Smooth muscle cell of the brain vasculature (primary cell): ENCODE data around the gene NECTIN4.

Experiments
- DNase-seq: peaks from one replicate; pipeline ENCODE4 v3.0.0-alpha.2; 2012; ENCODE audit warnings: low read depth, low spot score

Gene NECTIN4

DNA sequence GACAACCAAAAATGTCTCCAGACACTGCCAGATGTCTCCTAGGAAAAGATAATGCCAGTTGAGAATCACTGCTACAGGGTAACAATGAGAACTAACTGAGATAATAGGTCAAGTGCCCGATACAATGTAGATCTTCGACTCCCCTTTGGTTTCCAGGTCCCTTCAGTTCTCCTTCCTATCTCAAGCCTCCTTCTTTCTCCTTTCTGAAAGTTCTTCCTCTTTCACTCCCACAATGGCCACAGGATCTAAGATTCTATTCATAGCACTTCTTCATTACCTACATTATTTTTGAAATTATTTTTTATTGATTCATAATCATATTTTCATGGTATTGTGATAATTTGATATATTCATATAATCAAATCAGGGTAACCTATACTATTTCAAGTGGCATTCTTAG is 22.2 kb upstream of the NECTIN4 start:
- DNase-seq, result no peak

DNA sequence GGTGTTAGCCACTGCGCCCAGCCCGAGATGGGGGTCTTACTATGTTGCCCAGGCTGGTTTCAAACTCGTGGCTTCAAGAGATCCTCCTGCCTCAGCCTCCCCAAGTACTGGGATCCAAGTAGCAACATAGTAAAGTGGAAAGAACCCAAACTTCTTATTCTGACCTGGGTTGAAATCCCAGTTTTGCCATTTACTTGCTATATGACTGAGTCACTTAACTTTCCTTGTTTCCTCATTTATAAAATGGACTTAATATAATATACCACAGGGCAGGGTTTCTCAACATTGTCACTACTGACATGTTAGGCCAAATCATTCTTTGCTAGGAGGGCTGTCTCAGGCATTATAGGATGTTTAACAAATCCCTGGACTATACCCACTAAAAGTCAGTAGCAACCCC is 21.8 kb upstream of the NECTIN4 start:
- DNase-seq, result no peak

DNA sequence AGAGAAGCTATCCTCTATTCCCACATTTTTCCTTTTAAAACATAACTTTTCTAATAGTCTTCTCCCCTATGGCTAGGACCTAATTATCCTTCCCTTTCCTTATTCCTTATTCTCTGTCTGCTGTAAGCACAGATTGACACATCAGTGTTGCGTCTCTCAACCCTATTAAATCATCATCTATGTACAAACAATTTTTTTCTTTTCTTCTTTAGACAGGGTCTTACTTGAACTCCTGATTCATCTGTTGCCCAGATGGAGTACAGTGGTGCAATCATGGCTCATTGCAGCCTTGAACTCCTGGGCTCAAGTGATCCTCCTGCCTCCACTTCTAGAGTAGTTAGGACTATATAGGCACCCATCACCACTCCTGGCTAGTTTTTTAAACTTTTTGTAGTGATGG is 17.1 kb upstream of the NECTIN4 start:
- no peak for DNase-seq

- DNase-seq, result no peak
Measured at GRCh38 chr1:161100556-161100955, 11.2 kb upstream of the NECTIN4 start.

DNA sequence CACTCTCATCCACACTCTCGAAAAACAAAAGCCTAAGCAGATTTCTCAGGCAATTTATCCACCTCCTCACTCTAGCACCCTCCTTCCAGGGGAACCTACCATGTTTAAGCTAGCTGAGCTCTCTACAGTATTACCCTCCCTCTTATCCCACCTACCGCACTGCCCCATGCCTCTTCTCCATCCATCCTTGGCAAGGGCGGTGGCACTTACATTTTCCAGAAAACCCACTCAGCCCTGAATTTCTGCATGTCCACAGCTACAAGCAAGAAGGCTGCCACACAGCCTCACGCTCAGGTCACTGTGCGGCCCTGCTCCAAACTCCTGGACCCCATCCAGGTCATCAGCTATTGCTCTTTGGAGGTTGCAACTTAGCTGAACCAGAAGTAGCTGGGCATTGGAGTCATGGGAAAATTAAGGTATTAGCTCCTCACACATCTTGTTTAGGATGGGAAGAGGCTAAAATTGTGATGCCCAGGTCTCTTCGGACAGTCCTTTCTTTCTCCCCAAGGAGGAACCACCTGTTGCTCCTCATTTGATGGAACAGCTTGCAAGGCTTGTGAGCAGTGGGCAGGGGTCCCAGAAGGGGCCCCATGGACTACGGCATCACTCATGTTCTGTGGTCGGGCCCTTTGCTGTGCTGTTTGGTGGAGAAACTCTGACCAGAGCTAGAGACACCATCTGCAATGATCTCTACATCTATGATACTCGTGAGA is 9.9 kb upstream of the NECTIN4 start:
- no peak for DNase-seq

DNA sequence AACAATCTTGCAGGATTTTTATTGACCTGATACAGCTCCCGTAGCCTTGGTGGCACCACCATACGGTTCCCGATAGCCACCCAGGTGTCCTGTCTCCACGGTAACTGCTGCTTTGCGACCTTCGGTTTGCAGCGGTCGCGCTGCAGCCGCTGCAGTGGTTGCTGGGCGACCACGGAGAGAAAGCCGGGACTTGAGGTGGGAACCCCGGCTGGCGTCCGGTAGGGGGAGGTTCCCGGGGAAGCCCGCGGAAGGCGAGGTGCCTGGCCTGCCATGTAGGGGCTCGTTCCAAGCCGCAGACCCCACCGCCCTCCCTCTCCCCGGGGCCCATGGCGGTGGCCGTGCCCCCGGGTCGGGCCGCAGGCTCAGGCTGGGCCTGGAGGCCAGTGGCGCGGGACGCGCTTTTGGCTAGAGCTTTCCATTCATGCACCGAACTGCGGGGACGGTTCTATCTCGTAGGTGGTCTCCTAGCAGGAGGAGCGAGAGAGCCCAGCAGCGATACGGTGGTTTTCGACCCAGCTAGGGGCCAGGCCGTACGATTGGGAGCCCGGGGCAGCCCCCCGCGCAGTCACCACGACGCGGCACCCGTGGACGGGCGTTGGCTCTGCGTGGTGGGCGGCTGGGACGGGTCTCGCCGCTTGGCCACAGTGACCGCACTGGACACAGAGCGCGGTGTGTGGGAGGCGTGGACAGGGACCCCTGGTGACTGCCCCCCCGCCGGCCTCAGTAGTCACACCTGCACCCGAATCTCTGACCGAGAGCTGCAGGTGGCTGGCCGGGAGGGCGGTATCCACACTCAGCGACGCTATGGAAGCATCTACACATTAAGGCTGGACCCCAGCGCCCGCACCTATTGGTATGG is 9.1 kb upstream of the NECTIN4 start, which contains the start of gene KLHDC9:
Gene KLHDC9 (plus strand): TSS at position 152 of the 859 bp plus-strand sequence. CDS start 175 bp downstream, at position 327.
- no peak for DNase-seq

DNA sequence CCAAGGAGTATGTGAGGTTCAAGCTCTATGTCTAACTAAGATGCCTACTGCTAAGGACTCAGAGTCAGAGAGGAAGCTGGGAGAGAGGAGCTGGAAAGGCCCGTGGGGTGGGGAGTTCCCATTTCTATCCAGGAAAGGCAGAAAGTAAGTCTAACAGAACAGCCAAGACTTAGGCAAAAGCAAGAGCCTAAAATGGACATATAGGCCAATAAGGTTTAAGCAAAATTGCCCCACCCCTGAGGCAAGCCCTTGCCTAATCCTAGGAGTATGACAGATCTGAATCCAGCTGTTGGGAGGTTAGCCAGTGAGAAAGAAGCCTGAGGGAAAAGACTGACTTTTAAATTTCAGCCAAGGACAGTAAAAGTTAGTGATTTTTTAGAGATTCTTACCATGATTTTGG is 7.2 kb upstream of the NECTIN4 start:
- DNase-seq, result no peak

DNA sequence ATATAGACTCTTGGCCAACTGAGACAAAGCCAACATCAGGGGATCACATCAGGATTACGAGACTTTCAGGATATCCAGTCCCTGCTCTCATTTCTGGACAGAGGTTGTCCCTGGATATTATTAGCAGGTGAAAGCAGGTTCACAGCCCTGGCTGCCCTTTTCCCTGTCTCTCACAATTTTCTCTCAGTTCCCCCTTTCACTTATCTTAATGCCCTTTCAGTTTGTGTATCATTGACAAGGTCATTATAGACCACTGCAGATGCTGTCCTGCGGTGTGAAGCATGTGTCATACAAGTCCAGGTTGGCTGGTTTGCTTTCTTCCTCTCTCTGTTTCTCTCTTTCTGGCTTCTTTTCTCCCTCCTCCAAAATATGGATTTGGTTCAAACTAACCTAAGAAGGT is 6.7 kb upstream of the NECTIN4 start:
- DNase-seq, result no peak

DNA sequence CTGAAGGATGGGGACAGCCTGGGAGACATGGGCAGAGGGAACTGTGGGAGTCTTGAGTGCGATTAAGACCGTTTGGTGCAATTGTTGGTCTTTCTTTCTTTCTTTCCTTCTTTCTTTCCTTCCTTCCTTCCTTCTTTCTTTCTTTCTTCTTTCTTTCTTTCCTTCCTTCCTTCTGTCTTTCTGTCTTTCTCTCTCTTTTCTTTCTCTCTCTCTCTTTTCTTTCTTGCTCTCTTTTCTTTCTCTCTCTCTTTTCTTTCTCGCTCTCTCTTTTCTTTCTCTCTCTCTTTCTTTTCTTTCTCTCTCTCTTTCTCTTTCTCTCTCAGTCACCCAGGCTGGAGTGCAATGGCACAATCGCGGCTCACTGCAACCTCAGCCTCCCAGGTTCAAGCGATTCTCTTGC is 5.9 kb upstream of the NECTIN4 start:
- no peak for DNase-seq

DNA sequence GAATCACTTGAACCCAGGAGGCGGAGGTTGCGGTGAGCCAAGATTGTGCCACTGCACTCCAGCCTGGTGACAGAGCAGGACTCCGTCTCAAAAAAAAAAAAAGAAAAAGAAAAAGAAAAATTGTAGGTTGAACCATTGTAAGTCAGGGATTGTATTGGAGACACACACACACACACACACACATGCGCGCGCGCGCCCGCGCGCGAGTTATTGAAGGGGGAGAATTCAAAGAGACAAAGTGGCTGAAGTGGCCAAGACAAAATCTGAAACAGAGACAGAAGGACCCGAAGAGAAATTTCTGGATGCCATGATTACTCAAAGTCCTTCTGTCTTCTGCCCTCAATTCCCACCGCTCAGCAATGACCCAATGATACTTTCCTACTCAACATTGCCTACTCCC is 5.1 kb upstream of the NECTIN4 start:
- no peak for DNase-seq

- DNase-seq, result no peak
Measured at GRCh38 chr1:161092621-161093028, 3.3 kb upstream of the NECTIN4 start.

DNA sequence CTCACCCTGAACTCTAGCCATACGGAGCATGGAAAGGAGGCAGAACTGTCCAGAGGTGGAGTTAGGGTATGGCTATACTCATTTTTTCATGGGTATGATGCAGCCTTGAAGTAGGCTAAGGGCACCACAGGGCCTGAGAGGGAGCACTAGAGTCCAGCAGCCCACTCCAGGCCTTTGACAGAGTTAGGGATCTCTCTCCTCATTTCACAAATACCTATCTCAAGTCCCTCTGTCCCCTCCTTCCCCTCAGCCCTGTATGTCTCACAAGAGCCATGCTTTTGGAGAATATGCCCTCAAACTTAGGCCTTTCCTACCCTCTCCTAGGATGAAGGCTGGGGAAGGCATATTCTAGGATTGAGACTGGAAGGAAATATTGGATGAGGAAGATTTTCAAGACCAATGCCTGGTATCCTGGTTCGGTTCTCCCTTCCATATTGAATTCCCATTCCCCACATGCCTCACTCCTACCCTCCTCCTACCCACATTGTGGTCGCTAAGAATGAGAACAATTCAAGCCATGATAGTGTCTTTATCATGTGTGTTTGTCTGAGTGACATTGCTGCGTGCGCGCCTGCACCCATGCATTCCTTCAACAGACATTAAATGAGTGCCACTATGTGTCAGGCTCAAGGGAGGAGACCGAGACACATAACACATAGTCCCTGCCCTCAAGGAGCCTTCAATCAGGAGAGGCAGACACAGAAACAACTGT is 2.6 kb upstream of the NECTIN4 start:
- DNase-seq, result no peak

GRCh38 chr1:161091093-161091492 is 1.7 kb upstream of the NECTIN4 start:
- no peak for DNase-seq

DNA sequence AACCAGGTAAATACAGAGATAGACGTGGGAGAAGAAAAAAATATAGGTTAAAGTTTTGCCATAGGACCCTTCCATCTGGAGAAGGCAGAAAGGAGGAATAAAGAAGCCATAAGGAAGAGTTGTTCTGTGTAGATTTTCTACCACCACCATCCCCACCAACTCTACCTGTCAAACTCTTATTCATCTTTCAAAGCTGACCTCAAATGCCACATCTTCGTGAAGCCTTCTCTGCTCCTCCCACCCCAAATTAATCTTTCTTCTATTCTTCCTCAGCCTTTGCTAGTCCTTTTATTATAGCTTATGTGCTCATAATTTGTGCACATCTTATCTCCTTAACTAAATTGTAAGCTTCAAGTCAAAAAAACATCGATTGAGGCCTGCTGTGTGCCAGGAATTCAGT is 1.3 kb upstream of the NECTIN4 start:
- no peak for DNase-seq

GRCh38 chr1:161089938-161090337 is 580 bp upstream of the NECTIN4 start:
- no peak for DNase-seq

DNA sequence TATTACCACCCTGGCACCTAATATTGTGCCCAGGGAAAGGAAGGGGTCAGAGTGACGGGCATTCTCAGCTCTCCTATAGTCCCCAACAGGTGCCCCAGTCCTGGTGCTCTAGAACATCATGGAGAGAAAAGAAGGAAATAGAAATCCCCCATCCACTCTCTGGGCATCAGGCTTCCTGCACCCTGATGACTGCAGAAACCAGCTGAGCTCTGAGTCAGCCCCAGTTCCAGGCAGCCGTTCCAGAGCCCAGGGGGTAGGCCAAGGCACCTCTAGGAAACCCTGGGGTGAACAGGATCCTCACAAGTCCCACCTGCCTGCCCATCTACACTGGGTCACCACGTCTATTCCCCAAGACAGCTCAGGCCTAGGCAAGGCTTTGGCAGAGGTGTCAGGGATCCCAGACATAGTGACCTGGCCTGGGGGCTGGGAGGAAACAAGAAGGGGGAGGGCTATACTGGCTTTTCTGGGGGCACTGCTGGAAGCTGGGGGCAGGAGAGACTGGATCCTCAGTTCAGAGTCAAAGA is 709 bp downstream of the NECTIN4 start:
- no peak for DNase-seq

DNA sequence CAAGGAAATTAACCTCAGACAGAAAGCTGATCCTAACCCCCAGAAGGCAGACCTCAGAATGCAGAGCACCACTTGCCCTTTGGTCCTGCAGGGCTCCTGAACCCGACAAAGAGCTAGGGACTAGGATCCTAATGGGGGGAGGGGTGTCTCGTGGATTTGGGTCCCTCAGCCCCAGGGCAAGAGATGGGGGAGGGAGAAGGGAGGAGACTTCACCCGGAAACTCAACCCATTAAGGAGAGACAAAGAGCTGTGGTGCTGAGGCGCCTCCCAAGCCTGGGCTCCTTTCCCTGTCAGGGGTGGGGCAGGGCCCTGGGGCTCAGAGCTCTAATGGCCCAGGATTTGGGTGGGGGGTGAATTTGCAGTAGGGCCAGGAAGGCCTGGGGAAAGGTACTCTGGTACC is 2.9 kb downstream of the NECTIN4 start:
- DNase-seq, result no peak

DNA sequence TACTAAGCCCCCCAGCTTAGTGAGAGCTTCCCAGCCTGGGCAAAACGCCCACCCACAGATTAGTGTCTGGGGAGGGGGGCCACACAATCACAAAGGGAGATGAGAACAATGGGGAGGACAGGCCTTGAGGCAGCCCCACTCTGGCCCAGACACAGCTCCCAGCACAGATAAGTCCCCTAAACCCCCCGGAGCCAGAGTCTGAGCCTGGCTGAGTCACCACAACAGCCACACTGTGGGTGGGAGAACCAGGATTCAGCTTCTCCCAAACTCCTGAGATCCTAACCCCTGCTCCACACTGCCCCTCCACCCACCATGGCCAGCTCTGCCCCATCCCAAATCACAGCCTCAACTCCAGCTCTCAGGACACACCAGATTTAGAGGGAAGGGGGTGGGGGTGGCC is 4.2 kb downstream of the NECTIN4 start:
- no peak for DNase-seq

DNA sequence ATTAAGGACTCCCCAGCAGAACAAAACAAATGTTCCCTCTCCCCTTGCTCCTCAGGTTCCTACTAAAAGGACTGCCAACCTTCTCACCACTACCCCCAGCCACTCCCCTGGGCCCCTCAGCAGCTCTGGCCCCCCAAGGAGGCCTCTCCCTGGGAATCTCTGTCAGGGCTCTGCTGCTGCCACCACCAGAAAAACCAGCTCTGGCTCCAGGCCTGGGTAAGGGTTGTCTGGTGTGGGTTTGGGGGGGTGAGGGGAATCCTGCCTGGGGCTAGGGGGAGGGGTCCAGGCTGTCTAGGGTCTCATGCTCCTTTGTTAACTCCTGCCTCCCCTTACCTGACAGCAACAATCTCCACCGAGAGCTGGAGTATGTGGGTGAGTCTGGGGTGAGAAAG is 4.8 kb downstream of the NECTIN4 start:
- DNase-seq, result no peak

DNA sequence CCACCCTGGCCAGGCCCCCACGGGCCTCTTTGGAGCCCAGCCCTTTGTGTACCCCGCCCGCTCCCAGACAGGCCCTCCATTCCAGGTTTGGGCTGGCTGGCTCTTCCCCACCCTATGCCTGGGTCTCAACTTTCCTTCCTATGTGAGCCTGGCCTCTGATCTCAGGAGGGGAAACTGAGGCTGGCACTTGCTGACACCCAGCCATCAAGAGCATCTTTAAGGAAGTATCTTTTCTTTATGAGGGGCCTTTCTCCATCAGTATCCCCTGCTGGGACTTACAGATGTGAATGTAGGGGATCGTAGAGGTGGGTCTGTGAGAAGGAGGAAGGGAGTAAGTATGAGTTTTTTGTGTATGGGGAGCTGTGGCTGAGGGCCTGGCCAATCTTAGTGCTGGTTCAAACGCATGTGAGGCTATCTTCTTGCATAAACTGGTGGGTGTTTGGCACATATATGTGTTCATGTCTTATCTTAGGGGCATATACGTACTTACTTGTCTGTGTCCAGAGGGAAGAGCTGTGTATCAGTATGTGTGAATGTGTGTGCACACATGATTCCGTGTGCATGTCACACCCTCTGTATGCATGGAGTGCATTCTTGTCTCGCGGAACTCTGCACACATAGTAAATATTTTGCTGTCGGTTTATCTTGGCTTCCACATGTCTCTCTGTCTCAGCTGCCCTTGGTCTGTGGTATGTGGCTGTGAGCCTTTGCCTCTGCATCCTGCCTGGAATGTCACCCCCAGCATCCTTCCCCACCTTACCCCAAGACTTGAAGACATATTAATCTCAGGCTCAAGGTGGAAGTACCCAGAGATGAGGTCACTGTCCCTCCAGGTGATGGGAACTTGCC is 5.4 kb downstream of the NECTIN4 start:
- no peak for DNase-seq
